ENCODE results near the gene PZP. TPM values are rescaled to one million over a fixed set of nuclear protein-coding genes. Genes with fewer than 3 reads are reported as not detected.
"Not testable (repeated sequence)": the region's sequence is repeated elsewhere in the genome, so short reads cannot be mapped to it uniquely, and the experiment has no call there.

Gene PZP
- total RNA-seq, 1 experiment from 2014 or later: not detected

GRCh38 chr12:9221011-9221410, 12.8 kb upstream of the PZP start:
- not testable (repeated sequence) for DNase-seq, H3K4me3 ChIP-seq, H3K9me3 ChIP-seq, H3K36me3 ChIP-seq, H3K27me3 ChIP-seq

GRCh38 chr12:9214534-9214933, 6.3 kb upstream of the PZP start:
- no peaks in the 10 kb centered on the region; the same call in 1 of the 2 replicates for H3K27me3 ChIP-seq
- H3K9me3 ChIP-seq: no peaks in the 10 kb centered on the region
- DNase-seq: no peak
- H3K36me3 ChIP-seq: no peaks in the 10 kb centered on the region
- H3K4me3 ChIP-seq: no peak overlapping the region

GRCh38 chr12:9211687-9212086, 3.5 kb upstream of the PZP start:
- Histone ChIP-seq H3K27me3 (no peaks in the 10 kb centered on the region), H3K9me3 (no peaks in the 10 kb centered on the region), H3K36me3 (no peaks in the 10 kb centered on the region), H3K4me3 (no peak overlapping the region)
- DNase-seq: no peak

DNA sequence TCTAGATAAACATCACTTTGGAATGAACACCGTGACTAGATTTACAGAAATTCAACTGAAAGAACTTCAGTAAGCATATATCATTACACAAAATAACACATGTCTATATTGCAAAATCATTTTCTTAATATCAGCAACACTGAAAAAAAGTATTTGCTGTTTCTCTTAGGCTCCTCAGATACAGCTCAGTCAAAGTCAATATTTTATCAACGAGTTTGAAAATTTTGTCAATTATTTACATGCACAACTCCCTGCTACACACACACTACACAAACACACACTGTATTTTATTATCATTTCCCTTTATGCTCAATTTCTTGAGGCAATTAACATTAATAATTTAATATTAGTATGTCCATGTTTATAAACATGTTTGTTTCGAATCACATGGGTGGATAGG, 3.8 kb downstream of the PZP start:
- Histone ChIP-seq H3K4me3 (no peak overlapping the region), H3K36me3 (no peaks in the 10 kb centered on the region), H3K9me3 (no peaks in the 10 kb centered on the region), H3K27me3 (no peaks in the 10 kb centered on the region)
- no peak for DNase-seq

GRCh38 chr12:9198012-9198411, 10.2 kb downstream of the PZP start:
- no peak for DNase-seq
- Histone ChIP-seq H3K4me3 (no peak overlapping the region), H3K27me3 (no peaks in the 10 kb centered on the region), H3K9me3 (no peaks in the 10 kb centered on the region; the same call in 1 of the 2 replicates), H3K36me3 (no peaks in the 10 kb centered on the region)

GRCh38 chr12:9184276-9184675, 23.9 kb downstream of the PZP start:
- Histone ChIP-seq H3K4me3 (no peak overlapping the region), H3K9me3 (no peaks in the 10 kb centered on the region), H3K27me3 (no peaks in the 10 kb centered on the region), H3K36me3 (no peaks in the 10 kb centered on the region)
- no peak for DNase-seq

- no peak for DNase-seq
- H3K9me3 ChIP-seq: no peaks in the 10 kb centered on the region
- H3K27me3 ChIP-seq: no peaks in the 10 kb centered on the region
- no peak overlapping the region for H3K4me3 ChIP-seq
- no peaks in the 10 kb centered on the region for H3K36me3 ChIP-seq
These were observed 27.4 kb downstream of the PZP start for GRCh38 chr12:9180810-9181209.

DNA sequence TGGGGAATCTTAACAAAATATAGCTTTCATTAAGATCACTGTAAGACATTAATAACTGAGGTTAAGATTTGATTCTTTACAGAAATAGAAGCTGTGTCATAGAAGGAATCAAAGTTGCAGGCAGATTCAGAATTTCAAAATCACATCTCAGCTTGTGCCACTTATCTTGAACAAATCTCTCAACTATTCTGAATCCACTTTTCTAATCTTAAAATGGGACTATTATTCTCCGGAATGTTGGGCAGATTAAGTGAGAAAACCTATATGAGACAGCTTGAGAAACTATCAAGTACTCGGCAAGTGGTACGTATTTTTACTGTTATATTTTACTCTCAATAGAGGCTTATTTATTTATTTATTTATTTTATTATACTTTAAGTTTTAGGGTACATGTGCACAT, 28.4 kb downstream of the PZP start:
- no peak overlapping the region for H3K4me3 ChIP-seq
- DNase-seq: no peak
- H3K27me3 ChIP-seq: no peaks in the 10 kb centered on the region
- no peaks in the 10 kb centered on the region for H3K9me3 ChIP-seq
- H3K36me3 ChIP-seq: no peaks in the 10 kb centered on the region

DNA sequence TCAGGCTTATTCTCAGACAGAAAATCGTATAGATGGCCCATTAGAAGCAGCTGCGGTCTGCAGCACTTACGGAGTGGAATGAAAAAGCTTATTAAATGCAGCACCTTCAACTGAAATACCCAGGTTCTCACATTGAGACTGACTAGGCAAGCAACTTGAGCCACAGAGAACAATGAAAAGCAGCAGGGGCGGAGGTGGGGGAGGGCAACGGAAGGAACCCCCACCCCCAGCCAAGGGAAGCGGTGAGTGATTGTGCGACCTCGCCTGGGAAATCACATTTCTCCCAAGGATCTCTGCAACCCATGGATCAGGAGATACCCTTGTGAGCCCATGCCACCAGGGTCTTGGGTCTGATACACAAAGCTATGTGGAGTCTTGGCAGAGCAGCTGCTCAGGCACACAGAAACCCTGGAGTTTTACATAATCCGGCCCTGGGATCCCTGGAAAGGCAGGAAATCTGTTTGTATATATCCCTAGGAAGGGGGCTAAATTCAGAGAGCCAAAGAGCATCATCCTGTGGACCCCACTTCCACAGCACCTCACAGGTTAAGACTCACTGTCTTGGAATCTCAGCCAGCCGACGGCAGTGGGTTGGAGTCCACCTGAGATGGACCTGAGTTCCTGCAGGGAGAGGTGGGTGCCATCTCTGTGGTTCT, 38.1 kb downstream of the PZP start:
- no peaks in the 10 kb centered on the region for H3K9me3 ChIP-seq
- H3K4me3 ChIP-seq: no peak overlapping the region
- no peaks in the 10 kb centered on the region for H3K27me3 ChIP-seq
- H3K36me3 ChIP-seq: no peaks in the 10 kb centered on the region
- DNase-seq: no peak

- not testable (repeated sequence) for H3K4me3 ChIP-seq, H3K36me3 ChIP-seq, H3K27me3 ChIP-seq, DNase-seq, H3K9me3 ChIP-seq
These were observed 40.9 kb downstream of the PZP start for GRCh38 chr12:9167345-9167744.

DNA sequence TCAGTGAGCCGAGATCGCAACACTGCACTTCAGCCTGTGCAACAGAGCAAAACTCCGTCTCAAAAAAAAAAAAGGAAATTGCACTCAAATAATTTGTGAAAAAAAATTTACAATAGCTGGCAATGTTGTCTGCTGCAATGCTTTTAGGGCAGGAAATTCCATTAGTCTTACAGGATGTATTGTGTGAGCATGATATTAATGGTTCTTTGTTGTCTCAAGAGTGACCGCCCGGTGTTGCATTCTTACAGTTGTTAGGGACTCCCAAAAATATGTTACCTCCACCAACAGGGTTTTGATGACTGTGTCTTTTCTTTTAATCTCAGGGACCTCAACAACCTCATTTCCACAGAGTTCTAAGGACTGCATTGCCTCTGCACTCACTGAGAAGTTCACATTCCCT, 44.8 kb downstream of the PZP start:
- Histone ChIP-seq H3K9me3 (no peaks in the 10 kb centered on the region), H3K27me3 (no peaks in the 10 kb centered on the region), H3K4me3 (no peak overlapping the region), H3K36me3 (no peaks in the 10 kb centered on the region)
- DNase-seq: no peak

GRCh38 chr12:9156119-9156518, 52.1 kb downstream of the PZP start:
- Histone ChIP-seq H3K27me3 (no peaks in the 10 kb centered on the region), H3K36me3 (no peaks in the 10 kb centered on the region), H3K4me3 (no peak overlapping the region), H3K9me3 (no peaks in the 10 kb centered on the region)
- DNase-seq: no peak

DNA sequence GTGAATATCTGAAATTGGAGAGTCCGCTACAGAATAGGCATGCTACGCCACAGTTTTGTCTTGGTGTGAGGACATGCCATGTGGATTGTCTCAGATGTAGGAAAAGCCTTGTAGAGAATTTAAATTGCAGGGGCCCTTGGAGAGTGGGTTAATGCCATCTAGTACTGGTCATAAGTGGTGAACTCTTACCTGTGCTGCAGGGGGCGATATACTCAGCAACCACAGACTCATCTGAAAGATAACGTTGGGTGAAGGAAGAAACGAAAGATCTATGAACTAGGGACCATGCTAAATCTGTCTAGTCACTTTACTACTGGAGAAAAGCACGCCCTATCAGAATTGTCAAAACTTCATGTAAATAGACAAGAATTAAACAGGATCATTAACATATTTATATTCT, 58.8 kb downstream of the PZP start:
- Histone ChIP-seq H3K4me3 (no peak overlapping the region), H3K9me3 (no peaks in the 10 kb centered on the region), H3K27me3 (no peaks in the 10 kb centered on the region), H3K36me3 (no peaks in the 10 kb centered on the region)
- DNase-seq: no peak

- Histone ChIP-seq H3K4me3 (no peak overlapping the region), H3K36me3 (no peaks in the 10 kb centered on the region), H3K27me3 (no peaks in the 10 kb centered on the region), H3K9me3 (no peaks in the 10 kb centered on the region)
- no peak for DNase-seq
These were observed 59.3 kb downstream of the PZP start for GRCh38 chr12:9148926-9149325.

- no peaks in the 10 kb centered on the region for H3K9me3 ChIP-seq
- H3K4me3 ChIP-seq: no peak overlapping the region
- no peaks in the 10 kb centered on the region for H3K27me3 ChIP-seq
- H3K36me3 ChIP-seq: no peaks in the 10 kb centered on the region
- DNase-seq: no peak
These were observed 60.7 kb downstream of the PZP start for GRCh38 chr12:9147461-9147860.

GRCh38 chr12:9144730-9145106, 63.5 kb downstream of the PZP start:
- Histone ChIP-seq H3K36me3 (no peaks in the 10 kb centered on the region), H3K27me3 (no peaks in the 10 kb centered on the region), H3K9me3 (no peaks in the 10 kb centered on the region; the same call in 1 of the 2 replicates), H3K4me3 (no peak overlapping the region)
- no peak for DNase-seq

- Histone ChIP-seq H3K4me3 (no peak overlapping the region), H3K36me3 (no peaks in the 10 kb centered on the region), H3K9me3 (no peaks in the 10 kb centered on the region; the same call in 1 of the 2 replicates), H3K27me3 (no peaks in the 10 kb centered on the region)
- no peak for DNase-seq
These were observed 64.1 kb downstream of the PZP start for GRCh38 chr12:9143929-9144729.

- no peak for DNase-seq
- no peak overlapping the region for H3K4me3 ChIP-seq
- no peaks in the 10 kb centered on the region; the same call in 1 of the 2 replicates for H3K9me3 ChIP-seq
- H3K36me3 ChIP-seq: no peaks in the 10 kb centered on the region
- H3K27me3 ChIP-seq: no peaks in the 10 kb centered on the region
These were observed 65.1 kb downstream of the PZP start for GRCh38 chr12:9143137-9143536.
